Motor neuron (in vitro differentiated cells): ENCODE measurements around the gene KCNK7. TPM values are rescaled to one million over a fixed set of nuclear protein-coding genes. Genes with fewer than 3 reads are reported as not detected.

Source experiments
- ATAC-seq, 8 experiments: fragments of 200-7000 bp; cut with Tn5 transposase; replicated peaks in 6 of 8; 2 replicates each; pipeline ENCODE4 v1.8.0; 2021; ENCODE audit warnings: mild to moderate bottlenecking in 8 of 8, moderate library complexity in 8 of 8
- H3K27ac ChIP-seq, 2 donors: fragments of 250-450 bp; sonication (Bioruptor Pico); 2 replicates each; pipeline ENCODE4 v1.9.0; 2021; ENCODE audit warnings: antibody characterized with exemption in 2 of 2, mild to moderate bottlenecking in 2 of 2, moderate library complexity in 1 of 2
- H3K4me1 ChIP-seq, 2 donors: fragments of 250-450 bp; sonication (Bioruptor Pico); replicated peaks in 1 of 2; 2 replicates each; pipeline ENCODE4 v1.6.1; 2021; ENCODE audit warnings: antibody characterized with exemption in 2 of 2, mild to moderate bottlenecking in 2 of 2, moderate library complexity in 1 of 2
- H3K4me3 ChIP-seq, 5 donors: fragments of 250-450 bp; sonication (Bioruptor Pico); 2 replicates each; pipeline ENCODE4 v1.9.0; 2021; ENCODE audit warnings: antibody characterized with exemption in 5 of 5, mild to moderate bottlenecking in 5 of 5, moderate library complexity in 4 of 5
- WGBS, 10 experiments: fragments of 450-650 bp; shearing (Covaris generic); methylation state at CpG; one replicate each; pipeline ENCODE4 v1.0.0; 2022; 5-methylcytosine and 5-hydroxymethylcytosine counted together
- in situ Hi-C, 9 experiments: fragments of 400-800 bp; cut with MboI; loops; one replicate each; pipeline ENCODE4 v1.15.0; 2021; ENCODE audit warnings: low sequenced_read_pairs in 9 of 9, low pct_unique_long_range_greater_than_20kb in 2 of 9; ENCODE audit not compliant: unreplicated experiment in 9 of 9
- total RNA-seq, 8 experiments: library from RNA; unstranded; fragments of 300-600 nt; gene quantifications; 2 replicates each; pipeline versions ENCODE4 v1.2.3 to v1.2.4, GENCODE V29; 2022

KCNK7 gene
- total RNA-seq, 8 experiments from 2014 or later, result 0.18 to 1.9 (median 0.38) TPM; not detected in 1

GRCh38 chr11:65636108-65637031 is 40.8 kb upstream of the KCNK7 start:
- Histone ChIP-seq H3K4me3 (no peak overlapping the region), H3K4me1 (peaks cover 14% of the 10 kb centered on the region in 2 donors), H3K27ac (peak overlapping the region in 1 of 2 donors; percentile 16)
- ATAC-seq, result no peak
- WGBS, 10 experiments, result 80 to 100% (median 98%) methylated on average over 1 to 4 of the region's 28 CpGs; no CpG with 5 or more reads in 6 of the 10 experiments
- in situ Hi-C loops, result no loop called here

- Histone ChIP-seq H3K4me3 (no peak overlapping the region), H3K27ac (no peak overlapping the region), H3K4me1 (peaks cover 14% of the 10 kb centered on the region in 2 donors)
- 93 to 100% (median 100%) methylated on average over 1 to 6 of the region's 46 CpGs; no CpG with 5 or more reads in 7 of the 10 experiments for WGBS, 10 experiments
- ATAC-seq, result no peak
- in situ Hi-C loops, result no loop called here
Observed at GRCh38 chr11:65634905-65635731, 39.5 kb upstream of the KCNK7 start.

GRCh38 chr11:65634440-65634839 is 38.8 kb upstream of the KCNK7 start:
- in situ Hi-C loops, result no loop called here
- 97 to 100% methylated on average over 1 to 6 of the region's 11 CpGs; no CpG with 5 or more reads in 8 of the 10 experiments for WGBS, 10 experiments
- ATAC-seq, result no peak
- Histone ChIP-seq H3K4me1 (peaks cover 14% of the 10 kb centered on the region in 2 donors), H3K27ac (no peak overlapping the region), H3K4me3 (no peak overlapping the region)

GRCh38 chr11:65634109-65634436 is 38.5 kb upstream of the KCNK7 start:
- no peak for ATAC-seq
- in situ Hi-C loops, result no loop called here
- 87 to 100% methylated on average over 1 to 3 of the region's 14 CpGs; no CpG with 5 or more reads in 8 of the 10 experiments for WGBS, 10 experiments

GRCh38 chr11:65633390-65634108 is 37.9 kb upstream of the KCNK7 start:
- Histone ChIP-seq H3K4me3 (no peak overlapping the region), H3K27ac (no peak overlapping the region), H3K4me1 (peaks cover 10 to 13% of the 10 kb centered on the region in 2 donors)
- ATAC-seq, result no peak
- in situ Hi-C loops, result no loop called here
- WGBS, 10 experiments, result 40 to 100% (median 92%) methylated on average over 1 to 3 of the region's 20 CpGs; no CpG with 5 or more reads in 6 of the 10 experiments

More at GRCh38 chr11:65634109-65634436, 38.5 kb upstream of the KCNK7 start:
- no peak overlapping the region for H3K27ac ChIP-seq
- no peak overlapping the region for H3K4me3 ChIP-seq
- H3K4me1 ChIP-seq, result peaks cover 14% of the 10 kb centered on the region in 2 donors

- no peak overlapping the region for H3K4me3 ChIP-seq
- no peak overlapping the region for H3K27ac ChIP-seq
- no peaks in the 10 kb centered on the region for H3K4me1 ChIP-seq
- no peak for ATAC-seq
- 92 to 100% (median 97%) methylated on average over 1 to 5 of the region's 11 CpGs; no CpG with 5 or more reads in 5 of the 10 experiments for WGBS, 10 experiments
- in situ Hi-C loops, result no loop called here
Observed at GRCh38 chr11:65630215-65630614, 34.6 kb upstream of the KCNK7 start.

GRCh38 chr11:65629579-65629978 is 34.0 kb upstream of the KCNK7 start:
- 100% methylated on average over 1 to 3 of the region's 14 CpGs; no CpG with 5 or more reads in 7 of the 10 experiments for WGBS, 10 experiments
- Histone ChIP-seq H3K4me3 (no peak overlapping the region), H3K4me1 (no peaks in the 10 kb centered on the region), H3K27ac (no peak overlapping the region)
- ATAC-seq, result no peak
- in situ Hi-C loops, result no loop called here

- H3K27ac ChIP-seq, result no peak overlapping the region
- WGBS, 10 experiments, result 80 to 100% (median 93%) methylated on average over 1 to 4 of the region's 13 CpGs; no CpG with 5 or more reads in 7 of the 10 experiments
- ATAC-seq, result no peak
- no peaks in the 10 kb centered on the region for H3K4me1 ChIP-seq
- no peak overlapping the region for H3K4me3 ChIP-seq
- in situ Hi-C loops, result no loop called here
Observed at GRCh38 chr11:65627202-65627601, 31.6 kb upstream of the KCNK7 start.

- WGBS, 10 experiments, result 24 to 100% (median 91%) methylated on average over 1 to 18 of the region's 30 CpGs; no CpG with 5 or more reads in 4 of the 10 experiments
- in situ Hi-C loops, result no loop called here
- H3K4me1 ChIP-seq, result no peaks in the 10 kb centered on the region
- peak; percentile 22 to 83 (median 59) for ATAC-seq
- H3K27ac ChIP-seq, result no peak overlapping the region
- no peak overlapping the region for H3K4me3 ChIP-seq
Observed at GRCh38 chr11:65625628-65626342, 30.2 kb upstream of the KCNK7 start.

- WGBS, 10 experiments, result 87 to 100% methylated on average over 1 to 4 of the region's 30 CpGs; no CpG with 5 or more reads in 8 of the 10 experiments
- Histone ChIP-seq H3K27ac (no peak overlapping the region), H3K4me3 (no peak overlapping the region), H3K4me1 (no peaks in the 10 kb centered on the region)
- in situ Hi-C loops, result no loop called here
- ATAC-seq, result peak in 4 of 8 experiments; percentile 4 to 11 (median 6)
Observed at GRCh38 chr11:65624931-65625627, 29.5 kb upstream of the KCNK7 start.

- ATAC-seq, result peak in 4 of 8 experiments; percentile 2 to 6 (median 4)
- 67 to 100% (median 81%) methylated on average over 2 to 7 of the region's 25 CpGs; no CpG with 5 or more reads in 5 of the 10 experiments for WGBS, 10 experiments
- Histone ChIP-seq H3K4me1 (no peaks in the 10 kb centered on the region), H3K27ac (no peak overlapping the region), H3K4me3 (no peak overlapping the region)
- in situ Hi-C loops, result no loop called here
Observed at GRCh38 chr11:65623852-65624616, 28.4 kb upstream of the KCNK7 start.
